ENCODE measurements around the gene RADIL.

RADIL gene

DNA sequence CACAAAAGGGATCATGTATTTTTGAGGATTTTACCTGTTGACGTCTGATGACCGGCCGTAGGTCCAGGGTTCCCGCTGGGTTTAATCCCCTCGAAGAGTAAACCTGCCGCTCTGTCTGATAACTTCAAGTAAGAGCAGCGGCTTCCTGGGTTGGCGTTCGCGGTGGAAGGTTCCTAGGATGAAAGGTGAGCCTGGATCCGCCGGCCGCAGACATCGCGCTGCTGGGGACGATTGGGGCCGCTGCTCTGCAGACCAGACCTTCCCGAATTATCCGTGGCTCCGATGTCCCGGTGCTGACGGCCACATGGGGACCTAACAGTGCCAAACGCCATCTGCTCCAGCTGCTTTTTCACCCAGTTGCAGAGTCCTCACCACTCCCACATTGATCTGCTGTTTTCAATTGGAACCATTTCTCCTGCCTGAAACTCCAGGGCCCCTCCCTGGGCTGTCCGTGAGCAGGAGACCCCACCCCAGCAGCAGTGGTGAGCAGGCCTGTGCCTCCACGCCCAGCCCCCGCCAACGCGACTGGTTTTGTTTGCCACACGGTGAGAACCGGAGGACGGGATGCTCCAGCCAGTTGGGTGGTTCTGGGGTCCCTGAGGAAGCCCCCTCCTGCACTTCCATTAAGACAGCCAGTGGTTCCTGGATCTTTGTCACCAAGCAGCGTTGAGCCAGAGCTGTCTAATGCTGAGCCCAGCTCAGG lies 120.3 kb downstream of the RADIL start:
- no peak for DNase-seq

DNA sequence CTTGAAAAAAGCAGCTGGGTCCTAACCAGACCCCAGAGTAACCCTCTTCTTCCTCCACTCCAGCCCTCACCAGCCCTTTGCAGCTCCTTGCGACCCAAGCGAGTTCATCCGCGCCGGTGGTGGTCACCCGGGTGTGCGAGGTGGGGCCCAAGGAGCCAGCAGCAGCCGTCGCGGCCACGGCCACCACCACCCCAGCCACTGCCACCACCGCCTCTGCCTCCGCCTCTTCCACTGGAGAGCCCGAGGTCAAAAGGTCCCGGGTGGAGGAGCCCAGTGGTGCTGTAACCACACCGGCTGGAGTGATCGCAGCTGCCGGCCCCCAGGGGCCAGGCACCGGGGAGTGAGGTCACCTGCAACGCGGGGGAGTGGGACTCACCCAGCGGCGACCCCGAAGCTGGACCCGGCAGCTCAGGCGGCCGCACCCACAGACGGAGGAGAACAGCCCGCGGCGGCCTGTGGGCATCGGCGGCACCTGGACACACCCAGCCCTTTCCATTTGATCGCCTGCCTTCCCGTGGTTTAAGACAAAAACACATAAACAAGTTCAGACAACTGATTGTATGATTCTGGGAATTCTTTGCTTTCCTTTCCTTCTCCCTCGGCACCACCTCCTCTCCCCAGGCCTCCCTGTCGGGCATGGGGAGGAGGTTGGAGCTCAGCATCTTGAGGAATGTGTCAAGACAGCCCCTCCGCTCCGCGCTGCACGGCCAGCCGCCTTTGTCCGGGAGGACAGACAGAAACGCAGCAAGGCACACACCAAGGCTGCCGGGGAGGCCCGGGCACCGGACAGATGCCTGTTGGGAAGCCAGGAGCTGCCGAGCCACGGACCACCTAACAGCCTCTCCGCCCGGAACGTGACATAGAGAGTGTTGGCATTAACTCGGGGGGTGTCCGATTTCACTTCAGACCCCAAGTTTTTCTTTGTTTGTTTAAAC lies 121.1 kb downstream of the RADIL start:
- DNase-seq, result no peak

DNA sequence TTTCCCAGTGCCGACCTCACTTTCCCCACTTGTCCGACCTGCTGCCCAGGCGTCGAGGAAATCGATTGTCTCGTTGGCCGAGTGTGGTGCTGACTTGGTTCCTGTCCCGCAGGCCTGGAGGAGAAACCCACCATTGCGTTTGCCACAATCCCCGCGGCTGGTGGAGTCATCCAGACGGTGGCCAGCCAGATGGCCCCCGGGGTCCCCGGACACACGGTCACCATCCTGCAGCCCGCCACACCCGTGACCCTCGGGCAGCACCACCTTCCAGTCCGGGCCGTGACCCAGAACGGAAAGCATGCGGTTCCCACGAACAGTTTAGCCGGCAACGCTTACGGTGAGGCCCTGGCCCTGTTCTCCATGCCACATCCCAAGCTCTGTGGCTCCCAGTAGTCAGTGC lies 122.6 kb downstream of the RADIL start:
- DNase-seq, result no peak

DNA sequence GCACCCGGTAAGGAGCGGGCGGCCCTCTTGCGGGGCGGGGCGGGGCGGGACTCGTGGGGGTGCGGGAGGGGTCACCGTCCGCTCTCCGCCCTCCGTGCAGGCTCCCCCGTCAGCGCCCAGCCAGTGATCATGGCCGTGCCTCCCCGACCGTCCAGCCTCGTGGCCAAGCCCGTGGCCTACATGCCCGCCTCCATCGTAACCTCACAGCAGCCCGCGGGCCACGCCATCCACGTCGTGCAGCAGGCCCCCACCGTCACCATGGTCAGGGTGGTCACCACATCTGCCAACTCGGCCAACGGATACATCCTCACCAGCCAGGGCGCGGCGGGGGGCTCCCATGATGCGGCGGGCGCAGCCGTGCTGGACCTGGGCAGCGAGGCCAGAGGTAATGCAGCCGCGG lies 124.3 kb downstream of the RADIL start:
- DNase-seq, result no peak

DNA sequence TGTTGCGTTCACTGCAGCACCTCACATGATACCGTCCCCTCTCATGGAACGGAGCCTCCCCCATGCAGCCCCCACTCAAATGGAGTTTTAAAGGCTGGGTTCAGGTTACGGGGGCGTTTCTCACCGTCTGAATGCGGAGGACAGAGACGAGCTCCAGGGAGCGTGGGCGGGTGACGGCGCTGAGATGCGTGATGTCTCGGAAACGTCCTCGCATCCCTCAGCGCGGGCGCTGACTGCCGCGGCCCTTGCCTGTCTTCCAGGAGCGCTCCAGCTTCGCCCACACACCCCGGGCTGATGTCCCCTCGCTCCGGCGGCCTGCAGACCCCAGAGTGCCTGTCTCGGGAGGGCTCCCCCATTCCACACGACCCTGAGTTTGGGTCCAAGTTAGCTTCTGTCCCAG lies 124.7 kb downstream of the RADIL start:
- no peak for DNase-seq

DNA sequence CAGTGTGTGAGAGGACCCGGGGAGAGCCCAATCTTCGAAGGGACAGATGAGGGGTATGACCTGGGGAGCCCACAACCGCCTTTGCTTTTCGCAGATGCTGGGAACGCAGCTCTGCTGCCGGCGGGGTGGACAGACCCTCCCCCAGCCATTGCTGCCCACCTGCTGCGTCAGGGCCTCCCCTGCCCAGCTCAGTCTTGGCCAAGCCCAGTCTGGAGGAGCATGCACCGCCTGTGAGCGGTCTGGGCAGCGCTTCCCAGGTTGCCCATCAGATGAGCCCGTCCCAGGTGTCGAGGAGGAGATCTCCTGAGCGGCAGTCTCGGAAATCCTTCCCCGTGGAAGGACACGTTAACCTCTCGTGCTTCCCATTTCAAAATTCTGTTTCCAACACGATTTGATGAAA lies 125.4 kb downstream of the RADIL start:
- DNase-seq, result no peak

DNA sequence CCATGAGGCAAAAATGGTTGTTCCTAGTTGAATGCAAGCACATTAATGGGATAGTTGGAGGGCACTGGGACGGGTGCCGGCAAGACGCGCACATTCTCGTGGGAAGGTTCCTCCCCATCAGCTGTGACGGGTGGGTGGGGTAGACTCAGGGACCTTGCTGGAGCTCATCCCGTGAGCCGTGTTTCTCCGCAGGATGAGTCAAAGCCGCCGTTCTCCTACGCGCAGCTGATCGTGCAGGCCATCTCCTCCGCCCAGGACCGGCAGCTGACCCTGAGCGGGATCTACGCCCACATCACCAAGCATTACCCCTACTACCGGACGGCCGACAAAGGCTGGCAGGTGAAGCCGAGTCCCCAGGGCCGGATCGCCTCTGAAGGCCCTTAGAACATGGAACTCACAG lies 128.5 kb downstream of the RADIL start:
- peak in 1 of 51 donors; percentile 13 for DNase-seq

DNA sequence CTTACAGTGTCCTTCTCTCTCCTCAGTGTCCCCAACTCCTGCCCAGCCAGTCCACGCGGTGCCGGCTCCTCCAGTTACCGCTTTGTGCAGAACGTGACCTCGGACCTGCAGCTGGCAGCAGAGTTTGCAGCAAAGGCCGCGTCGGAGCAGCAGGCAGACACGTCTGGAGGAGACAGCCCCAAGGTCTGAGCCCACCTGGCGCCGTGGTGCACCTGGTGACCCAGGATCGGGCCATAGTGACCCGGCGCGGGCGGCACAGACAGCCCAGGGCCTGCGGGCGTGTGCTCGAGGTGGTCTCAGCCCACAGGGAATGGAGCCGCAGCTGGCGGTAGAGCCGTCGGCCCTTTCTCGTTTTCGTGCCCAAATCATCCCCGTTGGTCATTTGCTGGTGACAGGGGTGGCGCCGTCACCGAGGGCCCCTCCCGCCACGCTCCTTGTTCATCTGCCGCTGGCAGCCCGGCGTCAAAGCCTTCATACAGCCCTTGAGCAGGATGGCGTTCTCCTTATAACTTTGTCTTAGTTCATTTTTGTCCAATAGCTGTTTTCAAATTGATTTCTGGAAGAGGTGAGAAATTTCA lies 129.0 kb downstream of the RADIL start:
- DNase-seq, result no peak

DNA sequence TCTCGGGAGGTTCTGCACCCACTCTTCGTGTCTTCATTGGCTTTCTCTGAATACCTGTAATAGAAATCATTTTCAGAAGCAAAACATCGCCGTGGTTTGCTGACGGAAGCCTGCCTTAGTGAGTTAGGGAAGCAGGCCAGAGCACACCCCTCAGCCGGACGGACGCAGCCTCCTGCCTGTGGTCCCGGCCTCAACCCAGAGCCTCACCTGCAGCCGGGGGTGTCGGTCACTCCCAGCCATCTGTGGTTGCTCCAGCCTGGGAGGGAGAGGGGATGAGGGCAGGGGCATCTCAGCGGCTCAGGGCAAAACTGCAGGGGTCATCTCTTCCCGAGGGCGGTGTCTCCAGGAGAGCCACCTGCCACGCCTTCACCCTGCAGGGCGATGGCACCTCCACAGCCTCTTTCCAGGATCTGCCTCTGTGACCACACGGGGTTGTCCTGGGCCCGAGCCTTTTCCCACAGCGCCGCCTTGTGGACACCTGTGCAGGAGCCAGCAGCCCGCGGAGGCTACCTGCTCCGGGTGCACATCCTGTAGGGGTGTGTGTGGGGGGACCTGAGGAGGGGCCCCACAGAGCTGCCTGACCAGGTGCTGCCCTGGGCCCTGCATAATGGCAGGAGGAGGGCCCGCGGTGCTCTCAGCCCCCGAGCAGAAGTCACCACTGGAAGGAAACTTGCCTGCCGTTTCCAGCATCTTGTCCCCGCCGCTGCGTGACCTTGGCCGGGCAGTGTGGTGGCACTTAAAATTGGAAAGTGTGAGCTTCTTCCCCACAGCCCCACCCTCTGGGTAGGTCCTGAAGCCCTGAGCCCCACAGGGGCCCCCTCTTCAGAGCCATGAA lies 129.7 kb downstream of the RADIL start:
- DNase-seq, result peak in 46 of 51 donors; percentile 14 to 86 (median 60)

DNA sequence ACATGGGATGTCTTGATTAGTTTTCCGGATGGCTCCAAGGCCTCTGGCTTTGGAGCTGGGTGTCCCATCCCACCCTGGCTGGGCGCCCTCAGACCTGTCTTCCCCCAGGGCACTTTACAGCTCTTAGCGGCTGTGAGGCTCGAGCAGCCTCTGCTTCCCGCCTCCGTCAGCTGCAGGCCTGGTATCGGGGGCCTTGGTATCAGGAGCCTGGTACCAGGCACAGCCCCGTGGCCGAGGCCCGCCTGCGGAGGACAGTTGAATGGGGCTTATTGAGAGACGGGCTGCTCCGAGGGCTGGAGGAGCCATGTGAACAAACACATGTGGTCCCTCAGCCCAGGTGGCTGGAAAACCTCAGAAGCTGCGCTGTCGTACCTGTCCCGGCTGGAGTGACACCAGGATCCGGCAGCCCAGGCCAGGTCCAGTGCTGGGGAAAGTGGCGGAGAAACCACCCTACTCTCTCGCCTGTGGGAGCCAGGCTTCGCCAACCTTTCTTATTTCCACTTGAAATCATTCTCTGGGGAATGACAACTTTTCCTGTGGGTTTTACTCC lies 132.0 kb downstream of the RADIL start:
- DNase-seq, result peak in 36 of 51 donors; percentile 9 to 83 (median 52)

DNA sequence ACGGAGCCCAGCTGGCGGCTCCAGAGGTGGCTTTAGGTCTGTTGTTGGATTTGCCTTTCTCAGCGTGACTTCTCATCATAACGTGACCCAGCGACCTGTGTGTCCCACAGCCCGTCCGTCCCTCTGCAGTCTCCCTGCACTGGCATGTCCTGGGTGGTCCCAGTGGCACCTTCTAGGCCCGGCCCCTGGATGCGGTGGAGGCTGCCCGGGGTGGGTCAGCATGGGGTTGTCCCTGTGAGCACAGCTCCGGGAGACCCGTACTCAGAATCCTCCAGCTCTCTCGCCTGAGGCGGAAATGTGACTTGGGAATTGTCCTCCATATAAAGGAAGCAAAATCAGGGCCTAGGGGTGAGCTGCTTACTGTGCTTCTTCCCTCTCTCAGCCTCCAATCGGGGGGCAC lies 133.7 kb downstream of the RADIL start:
- DNase-seq, result no peak

DNA sequence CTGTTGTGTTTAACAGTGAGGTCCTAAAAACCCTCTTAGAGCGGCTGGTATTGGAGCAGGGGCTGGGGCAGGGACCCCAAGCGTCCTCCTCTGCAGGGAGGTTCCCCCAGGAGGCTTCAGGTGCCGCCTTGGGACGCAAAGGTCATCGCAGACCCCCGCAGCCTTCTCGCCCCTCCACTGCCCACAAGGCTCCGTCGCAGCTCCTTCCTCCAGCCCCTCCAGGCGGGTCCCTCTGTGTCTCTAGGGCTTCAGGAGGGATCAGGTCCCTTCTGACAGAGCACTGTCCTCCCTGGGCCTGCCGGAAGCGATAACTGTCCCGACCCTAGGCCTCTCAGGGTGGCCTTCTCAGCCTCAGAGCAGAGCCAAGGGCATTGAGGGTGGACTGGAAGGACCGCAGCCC lies 134.2 kb downstream of the RADIL start:
- no peak for DNase-seq

Data from hypothalamus (tissue), 51 donors.